Nucleus accumbens (tissue), 56 donors: ENCODE measurements around the gene MYADM.

ENCODE experiments used
- DNase-seq, 56 donors: peaks; one replicate each; lab custom pipeline; 2025; lab: John Stamatoyannopoulos, UW

MYADM gene

DNA sequence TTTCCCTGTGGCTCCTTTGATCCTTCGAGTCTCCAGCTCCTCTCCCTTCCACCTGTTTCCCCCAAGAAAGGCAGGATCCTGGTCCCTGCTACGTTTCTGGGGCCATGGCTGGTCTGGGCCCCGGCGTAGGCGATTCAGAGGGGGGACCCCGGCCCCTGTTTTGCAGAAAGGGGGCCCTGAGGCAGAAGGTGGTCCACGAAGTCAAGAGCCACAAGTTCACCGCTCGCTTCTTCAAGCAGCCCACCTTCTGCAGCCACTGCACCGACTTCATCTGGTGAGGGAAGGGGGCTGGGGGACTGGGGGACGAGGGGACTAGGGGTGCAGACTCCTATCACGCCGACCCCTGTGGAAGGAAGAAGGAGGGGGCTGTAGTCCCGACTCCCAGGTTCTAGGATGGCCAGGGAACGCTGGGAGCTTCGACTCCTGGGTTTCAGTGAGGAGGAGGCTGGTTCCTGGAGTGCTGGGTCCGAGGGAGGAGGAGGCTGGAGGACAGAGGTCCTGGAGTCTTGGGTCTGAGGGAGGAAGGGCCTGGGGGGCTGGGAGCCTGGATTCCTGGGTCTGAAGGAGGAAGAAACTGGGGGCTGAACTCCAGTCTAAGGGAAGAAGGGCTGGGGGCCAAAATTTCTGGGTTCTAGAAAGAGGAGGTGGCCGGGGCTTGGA is 14.8 kb downstream of the MYADM start:
- no peak for DNase-seq

GRCh38 chr19:53883231-53883661 is 15.6 kb downstream of the MYADM start:
- DNase-seq, result peak in 40 of 56 donors; percentile 3 to 85 (median 53)

GRCh38 chr19:53883741-53884140 is 16.1 kb downstream of the MYADM start:
- peak in 1 of 56 donors; percentile 45 for DNase-seq

DNA sequence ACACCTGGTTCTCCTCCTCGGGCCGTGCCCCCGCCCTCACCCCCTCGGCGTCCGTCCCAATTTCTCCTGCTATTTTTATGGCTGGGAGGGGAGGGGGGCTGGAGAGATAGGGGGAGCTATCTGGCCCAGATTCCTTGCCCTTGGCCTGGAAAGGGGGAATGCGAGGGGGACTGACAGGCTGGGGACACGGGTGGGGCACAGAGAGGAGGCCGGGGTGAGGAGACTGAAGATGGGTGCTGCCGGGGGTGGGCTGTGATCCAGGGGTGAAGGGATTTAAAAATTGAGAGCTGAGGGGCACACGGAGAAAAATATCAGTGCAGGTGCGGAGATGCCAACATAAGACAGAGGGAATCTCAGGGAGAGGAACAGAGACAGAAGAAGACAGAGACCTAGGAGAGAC is 16.6 kb downstream of the MYADM start:
- no peak for DNase-seq

DNA sequence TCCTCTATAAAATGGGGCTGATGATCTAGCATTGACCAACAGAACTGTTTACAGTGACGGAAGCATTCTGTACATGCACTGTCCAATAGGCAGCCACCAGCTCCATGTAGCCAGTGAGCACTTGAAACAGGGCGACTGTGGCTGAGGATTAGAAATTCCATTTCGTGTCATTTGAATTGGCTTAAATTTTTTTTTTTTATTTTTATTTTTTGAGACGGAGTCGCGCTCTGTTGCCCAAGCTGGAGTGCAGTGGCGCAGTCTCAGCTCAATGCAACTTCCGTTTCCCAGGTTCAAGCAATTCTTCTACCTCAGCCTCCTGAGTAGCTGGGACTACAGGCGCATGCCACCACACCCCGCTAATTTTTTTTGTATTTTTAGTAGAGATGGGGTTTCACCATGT is 17.4 kb downstream of the MYADM start:
- DNase-seq, result no peak

- no peak for DNase-seq
These were observed 24.8 kb downstream of the MYADM start for GRCh38 chr19:53892301-53892980.

DNA sequence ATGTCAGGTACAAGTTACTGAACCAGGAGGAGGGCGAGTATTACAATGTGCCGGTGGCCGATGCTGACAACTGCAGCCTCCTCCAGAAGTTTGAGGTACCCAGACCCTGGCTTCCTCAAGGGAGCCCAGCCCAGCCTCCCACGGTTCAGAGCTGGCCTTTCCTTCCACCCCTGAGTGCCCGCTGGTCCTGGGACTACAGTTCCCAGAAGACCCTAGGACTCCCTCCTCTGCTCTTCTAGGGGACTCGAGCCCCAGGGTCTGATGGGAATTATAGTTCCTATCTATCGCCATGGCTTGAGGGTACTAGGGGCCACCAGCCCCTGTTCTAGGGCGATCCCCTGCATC is 25.3 kb downstream of the MYADM start:
- DNase-seq, result peak in 1 of 56 donors; percentile 3

DNA sequence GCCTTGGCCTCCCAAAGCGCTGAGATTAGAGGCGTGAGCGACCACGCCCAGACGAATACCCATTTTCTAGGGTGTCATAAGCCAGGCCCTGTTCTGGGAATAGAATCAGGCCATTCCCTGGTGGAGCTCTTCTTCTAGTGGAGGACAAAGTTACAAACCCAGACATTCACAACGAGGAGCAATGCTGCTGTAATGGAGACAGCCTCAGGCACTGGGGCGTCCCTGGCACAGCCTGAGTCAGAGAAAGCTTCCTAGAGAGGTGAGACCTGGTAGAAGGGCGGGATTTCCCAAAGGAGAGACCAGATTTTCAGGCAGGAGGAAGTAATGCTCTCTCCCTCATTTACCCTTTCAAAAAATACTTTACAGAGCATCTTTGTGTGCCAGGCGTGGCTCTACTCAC is 27.0 kb downstream of the MYADM start:
- no peak for DNase-seq

- DNase-seq, result no peak
These were observed 29.0 kb downstream of the MYADM start for GRCh38 chr19:53896682-53897081.

GRCh38 chr19:53897459-53897858 is 29.8 kb downstream of the MYADM start:
- no peak for DNase-seq

- DNase-seq, result no peak
These were observed 30.5 kb downstream of the MYADM start for GRCh38 chr19:53898166-53898565.

DNA sequence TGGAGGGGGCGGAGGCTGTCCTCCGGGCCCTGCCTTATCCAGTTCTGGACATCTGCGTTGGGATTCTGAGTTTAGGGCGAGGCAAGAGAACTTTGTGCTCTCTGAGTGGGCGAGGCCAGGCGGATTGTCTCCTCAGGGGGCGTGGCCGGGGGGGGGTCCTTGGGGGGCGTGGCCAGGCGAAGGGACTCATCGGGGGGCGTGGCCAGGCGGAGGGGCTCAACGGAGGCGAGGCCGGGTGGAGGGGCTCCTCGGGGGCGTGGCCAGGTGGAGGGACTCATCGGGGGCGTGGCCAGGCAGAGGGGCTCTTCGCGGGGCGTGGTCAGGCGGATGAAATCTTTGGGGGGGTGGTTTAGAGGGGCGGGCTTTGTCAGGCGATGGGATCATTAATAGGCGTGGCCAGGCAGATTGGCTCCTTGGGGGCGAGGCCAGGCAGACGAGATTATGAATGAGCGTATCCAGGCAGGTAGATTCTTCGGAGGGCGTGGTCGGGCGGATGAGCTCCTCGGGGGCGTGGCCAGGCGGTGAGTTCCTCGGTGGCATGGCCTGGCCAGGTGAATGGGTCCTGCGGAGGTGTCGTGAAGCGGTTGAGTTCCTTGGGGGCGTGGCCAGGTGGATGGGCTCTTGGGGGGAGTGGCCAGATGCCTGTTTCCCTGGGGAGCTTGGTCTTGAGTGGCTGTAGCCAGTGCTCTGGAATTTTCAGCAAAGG is 31.1 kb downstream of the MYADM start:
- DNase-seq, result peak in 2 of 56 donors; percentile 6 to 84

- no peak for DNase-seq
These were observed 32.6 kb downstream of the MYADM start for GRCh38 chr19:53900191-53900860.

DNA sequence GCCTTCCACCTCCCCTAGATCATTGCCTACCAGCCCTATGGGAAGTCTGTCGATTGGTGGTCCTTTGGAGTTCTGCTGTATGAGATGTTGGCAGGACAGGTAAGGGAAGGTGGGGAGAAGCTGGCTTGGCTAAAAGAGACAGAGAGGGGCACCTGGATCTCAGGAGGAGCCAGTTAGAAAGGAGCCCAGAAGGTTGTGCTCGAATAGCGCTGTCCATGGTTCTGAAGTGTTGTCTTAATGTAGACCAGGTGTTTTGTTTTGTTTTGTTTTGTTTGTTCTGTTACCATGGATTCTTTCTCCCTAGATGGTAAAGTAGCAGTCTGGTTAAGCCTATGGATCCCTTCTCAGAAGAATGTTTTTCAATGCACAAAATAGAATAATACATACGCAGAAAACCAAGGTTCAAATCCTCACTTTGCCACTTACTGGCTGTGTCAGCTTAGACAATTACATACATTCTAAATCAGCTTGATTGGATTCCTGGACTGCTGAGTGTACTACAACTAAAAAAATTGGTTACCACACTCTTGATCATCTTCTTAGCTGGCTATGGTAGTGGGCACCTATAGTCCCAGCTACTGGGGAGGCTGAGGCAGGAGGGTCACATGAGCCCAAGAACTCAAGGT is 35.5 kb downstream of the MYADM start:
- DNase-seq, result no peak

GRCh38 chr19:53904909-53905308 is 37.2 kb downstream of the MYADM start:
- DNase-seq, result no peak

DNA sequence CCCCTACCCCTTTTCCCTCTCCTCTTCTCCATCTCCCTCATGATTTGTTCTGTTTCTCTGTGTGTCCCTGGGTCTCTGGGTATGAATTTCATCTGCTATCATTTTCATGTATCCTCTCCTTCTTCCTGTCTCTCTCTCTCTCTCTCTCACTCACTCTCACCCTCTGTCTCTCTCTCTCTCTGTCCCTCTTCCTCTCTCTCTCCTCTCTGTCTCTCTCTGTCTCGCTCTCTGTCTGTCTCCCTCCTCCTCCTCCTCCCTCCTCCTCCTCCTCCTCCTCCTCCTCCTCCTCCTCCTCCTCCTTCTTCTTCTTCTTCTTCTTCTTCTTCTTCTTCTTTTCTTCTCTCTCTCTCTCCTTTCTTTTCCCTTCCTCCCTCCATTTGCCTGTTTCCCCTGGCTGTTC is 38.1 kb downstream of the MYADM start:
- no peak for DNase-seq

DNA sequence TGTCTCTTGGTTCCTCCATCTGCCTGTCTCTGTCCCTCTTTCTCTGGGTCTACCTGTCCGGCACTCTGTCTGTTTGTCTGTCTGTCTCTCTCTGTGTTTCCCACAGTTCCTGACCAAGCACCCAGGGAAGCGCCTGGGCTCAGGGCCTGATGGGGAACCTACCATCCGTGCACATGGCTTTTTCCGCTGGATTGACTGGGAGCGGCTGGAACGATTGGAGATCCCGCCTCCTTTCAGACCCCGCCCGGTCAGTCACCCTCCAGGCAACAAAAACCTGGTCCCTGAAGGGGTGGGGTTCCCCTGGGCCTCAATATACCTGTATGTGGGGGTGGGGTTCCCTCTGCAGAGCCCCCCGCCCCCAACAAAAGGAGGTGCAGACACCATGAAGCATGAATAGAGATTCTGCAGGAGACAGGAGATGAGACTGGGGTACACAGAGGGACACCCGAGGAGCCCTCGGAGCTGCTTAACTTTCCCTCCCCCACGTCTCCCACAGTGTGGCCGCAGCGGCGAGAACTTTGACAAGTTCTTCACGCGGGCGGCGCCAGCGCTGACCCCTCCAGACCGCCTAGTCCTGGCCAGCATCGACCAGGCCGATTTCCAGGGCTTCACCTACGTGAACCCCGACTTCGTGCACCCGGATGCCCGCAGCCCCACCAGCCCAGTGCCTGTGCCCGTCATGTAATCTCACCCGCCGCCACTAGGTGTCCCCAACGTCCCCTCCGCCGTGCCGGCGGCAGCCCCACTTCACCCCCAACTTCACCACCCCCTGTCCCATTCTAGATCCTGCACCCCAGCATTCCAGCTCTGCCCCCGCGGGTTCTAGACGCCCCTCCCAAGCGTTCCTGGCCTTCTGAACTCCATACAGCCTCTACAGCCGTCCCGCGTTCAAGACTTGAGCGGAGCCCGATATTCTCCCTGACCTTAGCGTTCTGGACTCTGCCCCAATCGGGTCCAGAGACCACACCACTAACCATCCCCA is 38.8 kb downstream of the MYADM start:
- peak in 45 of 56 donors; percentile 8 to 74 (median 39) for DNase-seq

- DNase-seq, result peak in 15 of 56 donors; percentile 8 to 64 (median 37)
These were observed 39.5 kb downstream of the MYADM start for GRCh38 chr19:53907193-53907581.

GRCh38 chr19:53907690-53908089 is 40.0 kb downstream of the MYADM start:
- DNase-seq, result peak in 2 of 56 donors; percentile 32 to 42
